ENCODE data around the gene FOXC1.

FOXC1 gene

GRCh38 chr6:1600063-1600763 lies 9.5 kb upstream of the FOXC1 start:
- DNase-seq = no peak

- no peak for DNase-seq
These were observed 9.0 kb upstream of the FOXC1 start for GRCh38 chr6:1600764-1601157.

- DNase-seq = no peak
These were observed 8.3 kb upstream of the FOXC1 start for GRCh38 chr6:1601158-1602048.

- no peak for DNase-seq
These were observed 7.5 kb upstream of the FOXC1 start for GRCh38 chr6:1602049-1602713.

GRCh38 chr6:1603708-1604107 lies 6.0 kb upstream of the FOXC1 start:
- DNase-seq = no peak

DNA sequence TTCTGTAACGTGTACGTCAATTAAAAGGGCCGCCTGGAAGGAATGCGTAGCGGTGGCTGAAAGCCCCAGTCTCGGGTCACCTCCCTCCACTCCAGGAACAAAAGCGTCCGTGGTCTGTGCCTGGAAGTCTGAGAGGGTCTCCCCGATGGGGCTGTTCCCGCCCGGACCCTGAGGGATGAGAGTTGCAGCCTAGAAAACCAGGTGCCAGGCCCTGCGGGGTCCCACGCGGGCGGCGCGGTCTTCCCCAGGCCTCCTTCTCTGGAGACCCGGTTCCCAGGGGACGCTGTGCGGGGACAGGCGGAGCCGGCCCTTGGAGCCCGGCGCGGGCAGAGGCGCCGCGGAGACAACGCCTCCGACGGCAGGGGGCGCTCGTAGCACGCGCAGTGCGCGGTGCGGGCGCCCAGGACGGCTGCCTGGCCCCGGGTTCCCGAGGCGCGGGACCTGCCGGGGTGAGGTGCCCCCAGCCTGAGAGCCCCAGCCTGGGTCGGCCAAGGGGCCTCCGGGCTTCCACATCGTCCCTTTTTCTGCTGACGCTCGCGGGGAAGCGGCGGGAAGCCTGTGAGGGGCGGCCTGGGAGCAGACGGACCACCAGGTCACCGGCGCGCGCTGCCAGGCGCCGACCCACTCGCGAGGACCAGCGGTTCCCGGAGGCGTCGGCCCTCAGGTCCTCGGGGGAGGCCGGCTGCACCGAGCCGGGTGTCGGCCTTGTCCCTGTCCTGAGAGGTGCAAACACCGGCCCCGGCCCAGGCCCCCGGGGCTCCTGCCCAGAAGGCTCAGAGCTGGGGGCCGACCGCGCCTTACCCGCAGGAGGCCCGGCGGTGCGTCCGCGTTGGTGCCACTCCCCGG lies 5.3 kb upstream of the FOXC1 start:
- DNase-seq = peak; percentile 68

DNA sequence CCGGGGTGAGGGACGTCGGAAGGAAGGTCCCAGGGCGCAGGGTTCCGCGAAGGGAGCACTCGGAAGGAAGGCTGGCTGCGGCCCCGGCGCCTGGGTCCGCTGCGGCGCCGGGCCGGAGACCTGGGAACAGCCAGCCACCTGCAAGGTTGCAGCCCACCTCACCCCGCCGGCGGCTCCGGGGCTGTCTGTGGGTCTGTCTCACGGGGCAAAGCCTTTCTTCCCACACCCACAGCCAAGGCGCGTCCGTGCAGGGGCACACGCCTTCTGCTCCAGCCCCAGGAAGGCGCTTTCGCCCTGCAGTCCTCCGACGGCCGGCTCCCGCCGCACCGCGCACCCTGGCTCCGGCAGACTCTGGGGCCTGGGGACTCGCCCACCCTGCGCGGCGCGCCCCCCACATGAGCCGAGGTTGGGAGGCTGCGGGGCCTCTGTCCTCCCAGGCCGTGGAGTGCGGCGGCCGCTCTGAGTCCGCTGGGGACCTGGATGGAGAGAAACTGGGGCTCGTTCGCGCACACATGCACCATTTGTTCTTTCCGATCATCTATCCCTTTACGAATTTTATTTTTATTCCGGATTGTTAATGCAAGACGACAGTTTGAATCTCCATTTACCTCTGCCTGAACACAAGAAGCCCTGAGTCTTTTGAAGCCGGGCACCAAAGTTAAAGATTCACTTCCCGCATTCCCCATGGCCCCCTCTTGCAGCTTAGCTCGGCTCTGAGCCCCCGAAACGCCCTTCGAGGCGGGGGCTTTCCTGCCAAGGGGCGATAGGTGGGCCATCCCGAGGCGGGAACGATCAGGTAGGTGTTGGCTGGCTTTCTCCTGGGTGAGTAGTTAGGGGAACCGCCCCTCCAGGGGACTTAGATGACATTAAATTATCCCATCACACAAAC lies 4.5 kb upstream of the FOXC1 start:
- DNase-seq = no peak

DNA sequence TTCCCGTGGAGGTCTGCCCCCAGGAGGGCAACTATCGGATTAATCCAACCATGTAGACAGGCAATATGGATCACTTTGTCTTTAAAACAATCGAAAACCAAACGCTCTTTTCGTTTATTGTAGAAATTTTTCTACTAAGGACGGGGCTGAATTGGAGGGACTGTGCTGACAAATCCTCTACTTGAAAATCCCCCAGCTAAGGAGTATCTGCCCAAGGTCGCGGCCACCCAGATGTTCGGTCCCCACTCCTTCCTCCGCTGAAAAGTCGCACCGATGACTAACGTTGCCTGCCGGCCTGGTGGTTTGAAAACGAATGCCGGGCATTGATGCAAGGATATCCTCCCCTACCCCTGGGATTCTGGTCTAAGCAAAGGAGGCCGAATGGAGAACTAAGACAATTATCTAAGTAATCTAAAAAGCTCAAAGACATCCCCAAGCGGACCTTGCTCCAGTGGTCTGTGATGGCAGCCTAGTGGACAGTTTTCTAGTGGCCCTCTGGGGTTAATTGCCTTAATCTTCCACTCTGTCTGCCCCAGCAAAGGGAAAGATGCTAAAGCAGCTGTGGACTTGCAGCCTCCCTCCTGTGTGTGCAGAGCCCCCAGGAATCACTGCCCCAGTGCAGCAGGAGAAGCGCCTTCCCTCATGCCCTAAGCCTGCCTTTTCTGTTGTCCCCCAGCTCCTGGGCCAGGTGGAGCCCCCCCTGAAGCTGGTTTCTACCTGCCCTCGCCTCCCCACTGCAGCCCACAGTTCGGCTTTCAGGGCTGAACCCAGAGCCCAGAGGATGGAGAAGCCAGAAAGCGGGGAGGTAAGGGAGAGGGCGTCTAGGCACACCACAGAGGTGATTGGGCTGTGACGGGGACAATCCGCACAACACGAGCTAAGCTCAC lies 3.6 kb upstream of the FOXC1 start:
- no peak for DNase-seq

DNA sequence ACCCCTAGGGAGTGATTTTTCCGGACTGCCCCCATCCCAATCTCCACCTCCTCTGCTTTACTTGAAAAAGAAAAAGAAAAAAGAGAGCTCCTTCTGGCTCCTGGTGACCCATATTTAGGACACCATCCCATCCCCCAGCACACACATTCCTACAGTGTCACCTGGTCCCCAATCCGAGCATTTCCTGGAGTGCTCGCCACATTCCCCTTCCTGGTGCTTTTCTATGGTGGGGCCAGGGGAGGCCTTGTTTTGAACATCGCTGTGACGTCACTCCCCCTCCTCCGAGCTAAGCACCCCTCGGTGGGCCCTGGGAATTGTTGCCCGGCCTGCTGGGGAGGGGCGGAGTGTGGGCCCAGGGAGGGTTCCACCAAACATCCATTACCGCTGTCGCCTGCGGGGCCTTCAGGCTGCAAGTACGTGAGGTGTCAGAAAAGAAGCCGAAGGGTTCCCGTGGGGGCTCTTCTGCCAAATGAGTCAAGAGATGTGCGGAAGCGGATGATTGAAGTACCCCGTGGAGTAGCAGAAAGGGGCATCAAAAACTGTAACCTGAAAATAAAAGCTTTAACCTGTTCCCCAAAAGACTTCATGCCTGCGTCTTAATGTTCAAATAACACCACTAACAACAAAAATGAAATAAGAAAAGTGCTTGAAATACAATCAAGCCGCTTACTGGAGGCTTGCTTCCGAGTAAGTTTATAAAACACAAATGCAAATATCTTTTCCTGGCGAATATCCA lies 2.8 kb upstream of the FOXC1 start:
- DNase-seq = no peak

- no peak for DNase-seq
These were observed 2.0 kb upstream of the FOXC1 start for GRCh38 chr6:1607516-1608221.

DNA sequence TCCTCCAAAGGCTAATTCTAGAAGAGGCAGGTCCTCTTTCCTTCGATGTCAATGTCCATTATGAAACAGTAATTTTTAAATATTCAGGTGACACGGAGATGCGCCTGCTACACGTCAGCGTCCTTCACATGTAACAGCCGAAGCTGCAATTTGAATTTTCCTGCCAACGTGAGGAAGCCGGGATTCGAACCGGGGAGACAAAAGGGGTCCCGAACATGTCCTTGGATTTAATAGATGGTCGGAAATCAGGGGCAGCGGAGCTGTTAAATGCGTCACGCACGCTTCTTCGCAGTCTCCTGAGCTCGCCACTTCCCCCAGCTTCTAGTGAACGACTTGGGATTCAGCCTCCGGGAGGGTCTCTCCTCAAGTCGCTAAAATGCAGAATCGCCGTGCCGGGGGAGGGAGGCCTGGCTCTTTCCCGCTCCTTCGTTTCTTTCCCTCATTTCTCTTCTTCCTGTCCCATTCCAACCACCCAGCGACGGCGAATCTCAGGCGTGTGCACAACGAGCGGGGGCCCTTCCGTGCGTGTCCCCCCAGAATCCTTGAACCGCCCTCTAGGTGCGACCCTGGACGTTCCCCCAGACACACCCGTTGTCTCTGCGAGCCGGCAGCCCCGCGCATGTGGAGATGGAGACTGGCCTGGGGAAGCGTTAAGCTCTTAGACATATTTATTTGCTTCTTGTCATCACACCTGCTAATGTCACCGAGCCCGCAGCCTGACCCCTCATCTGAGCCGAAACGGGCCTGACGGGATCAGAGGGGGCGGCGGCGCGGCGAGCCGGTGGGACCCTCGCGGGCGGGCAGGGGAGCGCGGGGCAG lies 1.3 kb upstream of the FOXC1 start:
- DNase-seq = no peak

GRCh38 chr6:1609041-1609647 lies 571 bp upstream of the FOXC1 start:
- DNase-seq = no peak

GRCh38 chr6:1610497-1611321 lies 994 bp downstream of the FOXC1 start:
- DNase-seq = no peak

- no peak for DNase-seq
These were observed 1.5 kb downstream of the FOXC1 start for GRCh38 chr6:1611322-1611571.

- DNase-seq = no peak
These were observed 2.0 kb downstream of the FOXC1 start for GRCh38 chr6:1611572-1612298.

DNA sequence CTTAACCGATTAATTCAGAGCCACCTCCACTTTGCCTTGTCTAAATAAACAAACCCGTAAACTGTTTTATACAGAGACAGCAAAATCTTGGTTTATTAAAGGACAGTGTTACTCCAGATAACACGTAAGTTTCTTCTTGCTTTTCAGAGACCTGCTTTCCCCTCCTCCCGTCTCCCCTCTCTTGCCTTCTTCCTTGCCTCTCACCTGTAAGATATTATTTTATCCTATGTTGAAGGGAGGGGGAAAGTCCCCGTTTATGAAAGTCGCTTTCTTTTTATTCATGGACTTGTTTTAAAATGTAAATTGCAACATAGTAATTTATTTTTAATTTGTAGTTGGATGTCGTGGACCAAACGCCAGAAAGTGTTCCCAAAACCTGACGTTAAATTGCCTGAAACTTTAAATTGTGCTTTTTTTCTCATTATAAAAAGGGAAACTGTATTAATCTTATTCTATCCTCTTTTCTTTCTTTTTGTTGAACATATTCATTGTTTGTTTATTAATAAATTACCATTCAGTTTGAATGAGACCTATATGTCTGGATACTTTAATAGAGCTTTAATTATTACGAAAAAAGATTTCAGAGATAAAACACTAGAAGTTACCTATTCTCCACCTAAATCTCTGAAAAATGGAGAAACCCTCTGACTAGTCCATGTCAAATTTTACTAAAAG lies 2.7 kb downstream of the FOXC1 start:
- DNase-seq = no peak
